SKM-1 treated with dmso at 0.1 percent for 144 hours (cell line): ENCODE data around the gene KLF1.
"Not testable (repeated sequence)": the region's sequence is repeated elsewhere in the genome, so short reads cannot be mapped to it uniquely, and the experiment has no call there.

ENCODE experiments used
- DNase-seq: peaks from one replicate; lab custom pipeline; 2025; ENCODE audit not compliant: unreplicated experiment; lab: John Stamatoyannopoulos, UW

Gene KLF1

GRCh38 chr19:12886969-12887747 lies at the start of gene KLF1:
Gene KLF1, minus strand, starts transcription at chr19:12887201. Its CDS starts 61 bp downstream, at chr19:12887140.
- DNase-seq, result no peak

- no peak for DNase-seq
These were observed 49.6 kb upstream of the KLF1 start for GRCh38 chr19:12936582-12936981.

DNA sequence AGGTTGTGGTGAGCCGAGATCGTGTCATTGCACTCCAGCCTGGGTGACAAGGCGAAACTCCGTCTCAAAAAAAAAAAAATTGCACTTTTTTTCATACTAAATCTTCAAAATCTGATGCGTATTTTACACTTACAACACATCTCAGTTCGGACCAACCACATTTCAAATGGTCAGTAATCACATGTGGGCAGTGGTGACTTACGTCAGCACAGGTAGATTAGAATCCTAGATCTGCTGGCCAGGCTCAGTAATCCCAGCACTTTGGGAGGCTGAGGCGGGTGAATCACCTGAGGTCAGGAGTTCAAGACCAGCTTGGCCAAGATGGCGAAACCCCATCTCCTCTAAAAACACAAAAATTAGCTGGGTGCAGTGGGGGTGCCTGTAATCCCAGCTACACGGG lies 48.1 kb upstream of the KLF1 start:
- no peak for DNase-seq

DNA sequence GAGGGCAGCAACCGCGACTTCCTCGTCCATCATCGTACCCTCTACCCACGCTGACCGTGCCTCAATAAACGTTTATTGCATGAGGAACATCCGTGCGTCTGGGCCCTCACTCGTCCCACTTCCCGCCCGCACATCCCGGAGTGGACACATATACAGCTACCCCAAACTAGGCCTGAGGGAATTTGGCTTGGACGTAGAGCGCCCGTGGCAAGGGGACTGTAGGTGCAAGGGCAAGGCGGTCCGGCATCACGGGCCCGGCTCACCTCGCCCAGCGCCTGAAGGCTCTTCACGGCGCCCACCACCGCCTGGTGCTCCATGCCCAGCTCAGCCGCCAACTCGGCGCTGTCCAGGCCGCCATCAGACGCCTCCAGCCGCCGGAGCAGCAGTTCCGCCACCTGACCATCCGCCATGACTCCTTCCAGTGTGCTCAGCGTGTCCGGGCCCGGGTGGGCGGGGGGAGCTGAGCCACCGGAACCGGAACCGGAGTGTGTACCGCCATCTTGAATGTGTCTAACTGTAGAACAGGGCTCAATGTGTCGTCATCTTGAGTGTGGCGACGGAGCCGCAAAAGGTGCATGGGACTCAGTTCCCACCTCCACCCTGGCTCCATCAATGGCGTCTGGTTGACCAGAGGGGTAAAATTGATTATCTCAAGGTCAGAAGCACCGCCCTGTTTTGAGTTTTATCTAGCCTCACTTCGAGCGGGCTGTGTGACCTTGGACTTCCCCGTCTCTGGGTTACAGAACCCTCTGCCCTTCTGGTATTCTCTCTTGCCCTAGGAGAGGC lies 46.5 kb upstream of the KLF1 start, which contains the start of gene FARSA:
FARSA (minus strand) TSS at position 425 of the 786 bp plus-strand sequence; CDS start at position 410, 15 bp downstream.
- peak; percentile 79 for DNase-seq

DNA sequence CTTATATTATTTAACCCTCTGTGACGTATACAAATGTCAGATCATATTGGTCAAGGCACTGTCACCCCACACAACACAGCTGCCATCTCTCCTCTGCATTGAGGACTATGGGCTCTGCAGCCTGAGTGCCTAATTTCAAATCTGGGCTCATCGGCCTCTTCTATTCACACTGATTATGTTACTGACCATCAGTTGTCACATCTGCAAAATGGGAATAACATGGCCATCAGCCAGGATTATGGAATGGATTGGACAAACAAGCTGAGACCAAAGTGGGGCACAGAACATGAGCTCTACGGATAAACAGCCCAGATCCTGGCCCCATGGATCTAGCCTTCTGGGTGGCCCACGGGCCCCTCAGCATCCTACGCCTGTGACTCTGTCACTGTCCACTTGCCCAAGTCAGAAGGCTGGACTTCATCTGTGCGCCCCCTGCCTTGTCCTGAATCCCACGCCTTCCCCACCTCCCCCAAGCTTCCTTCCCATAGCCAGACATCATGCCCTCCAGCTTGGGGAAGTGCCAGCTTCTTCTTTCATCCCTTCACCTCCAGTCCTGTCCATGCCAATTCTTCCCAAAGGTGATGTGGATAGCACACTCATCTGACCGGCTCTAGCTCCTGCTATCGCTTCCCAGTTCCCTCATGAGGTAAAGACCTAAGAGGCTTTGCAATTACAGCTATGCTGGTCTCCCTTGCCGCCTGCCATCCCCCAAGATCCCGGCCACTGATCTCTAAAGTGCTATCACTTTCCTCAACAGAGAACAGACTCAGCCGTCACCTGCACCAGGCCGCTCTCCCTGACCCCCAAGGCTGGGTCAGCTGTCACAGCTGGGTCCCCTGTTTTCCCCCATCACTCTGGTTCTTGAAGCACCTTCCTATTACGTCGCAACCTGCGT lies 45.6 kb upstream of the KLF1 start:
- no peak for DNase-seq

- DNase-seq, result no peak
These were observed 43.1 kb upstream of the KLF1 start for GRCh38 chr19:12930002-12930645.

- DNase-seq, result no peak
These were observed 37.8 kb upstream of the KLF1 start for GRCh38 chr19:12924621-12925310.

GRCh38 chr19:12922959-12923358 lies 36.0 kb upstream of the KLF1 start:
- no peak for DNase-seq

DNA sequence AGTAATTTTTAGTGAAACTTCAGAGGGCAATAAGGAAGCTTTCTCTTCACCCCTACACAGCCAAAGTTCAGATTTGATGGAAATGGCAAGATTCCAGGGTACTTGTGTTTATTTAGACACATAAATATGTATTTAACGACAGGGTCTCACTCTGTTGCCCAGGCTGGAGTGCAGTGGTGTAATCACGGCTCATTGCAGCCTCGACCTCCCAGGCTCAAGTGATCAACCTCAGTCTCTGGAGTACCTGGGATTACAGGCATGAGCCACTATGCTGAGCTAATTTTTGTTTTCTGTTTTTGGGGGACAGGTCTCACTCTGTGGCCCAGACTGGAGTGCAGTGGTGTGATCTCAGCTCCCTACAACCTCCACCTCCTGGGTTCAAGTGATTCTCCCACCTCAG lies 34.0 kb upstream of the KLF1 start:
- DNase-seq, result no peak

- DNase-seq, result no peak
These were observed 31.3 kb upstream of the KLF1 start for GRCh38 chr19:12918253-12918652.

DNA sequence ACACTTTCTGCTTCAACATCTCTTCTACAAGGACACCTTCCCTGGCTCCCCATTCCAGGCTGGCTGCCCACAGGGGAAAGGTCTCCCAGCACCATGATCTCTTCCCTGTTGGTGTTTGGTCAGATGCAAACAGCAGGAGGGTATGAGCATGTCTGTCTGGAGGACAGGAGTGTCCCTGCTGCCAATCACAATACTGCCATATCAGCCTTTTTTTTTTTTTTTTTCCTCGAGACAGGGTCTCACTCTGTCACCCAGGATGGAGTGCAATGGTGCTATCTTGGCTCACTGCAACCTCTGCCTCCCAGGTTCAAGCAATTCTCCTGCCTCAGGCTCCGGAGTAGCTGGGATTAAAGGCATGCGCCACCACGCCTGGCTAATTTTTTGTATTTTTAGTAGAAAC lies 28.9 kb upstream of the KLF1 start:
- DNase-seq, result not testable (repeated sequence)

DNA sequence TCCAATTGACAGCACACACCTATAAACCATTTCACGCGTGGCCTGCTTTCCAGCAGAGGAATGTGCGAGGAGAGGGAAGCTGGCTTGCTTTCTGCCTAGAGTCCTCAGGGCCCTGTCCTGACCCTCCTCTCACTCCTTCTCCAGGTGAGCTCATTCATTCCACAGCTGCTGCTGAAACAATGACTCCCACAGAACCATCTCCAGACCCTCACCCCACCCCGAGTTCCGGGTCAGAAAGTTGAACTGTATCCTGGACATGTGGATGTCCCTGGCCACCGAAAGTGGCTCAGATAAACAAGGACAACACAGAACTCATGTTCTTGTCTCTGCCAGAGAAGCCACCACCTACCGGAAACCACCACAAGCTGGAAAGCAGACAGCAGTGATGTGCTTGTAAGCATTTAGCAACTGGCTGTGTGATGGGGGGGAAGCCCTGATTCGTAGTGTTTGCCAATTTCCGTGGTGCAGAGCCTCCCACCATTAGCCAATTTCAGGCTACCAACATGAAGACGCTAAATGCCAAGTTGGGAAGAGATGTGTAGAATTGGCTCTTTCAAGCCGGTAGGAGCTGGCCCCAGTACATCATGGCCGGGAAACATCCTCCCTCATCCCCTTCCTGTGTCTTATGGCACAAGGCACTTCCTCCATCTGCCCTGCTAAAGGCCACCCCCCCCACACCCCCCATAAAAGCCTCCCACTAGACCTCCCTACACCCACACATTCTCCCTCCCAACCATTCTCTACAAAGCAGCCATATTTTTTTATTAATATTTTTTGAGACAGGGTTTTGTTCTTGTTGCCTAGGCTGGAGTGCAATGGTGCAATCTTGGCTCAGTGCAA lies 27.1 kb upstream of the KLF1 start:
- DNase-seq, result peak; percentile 69

GRCh38 chr19:12913011-12913561 lies 26.1 kb upstream of the KLF1 start:
- DNase-seq, result no peak

DNA sequence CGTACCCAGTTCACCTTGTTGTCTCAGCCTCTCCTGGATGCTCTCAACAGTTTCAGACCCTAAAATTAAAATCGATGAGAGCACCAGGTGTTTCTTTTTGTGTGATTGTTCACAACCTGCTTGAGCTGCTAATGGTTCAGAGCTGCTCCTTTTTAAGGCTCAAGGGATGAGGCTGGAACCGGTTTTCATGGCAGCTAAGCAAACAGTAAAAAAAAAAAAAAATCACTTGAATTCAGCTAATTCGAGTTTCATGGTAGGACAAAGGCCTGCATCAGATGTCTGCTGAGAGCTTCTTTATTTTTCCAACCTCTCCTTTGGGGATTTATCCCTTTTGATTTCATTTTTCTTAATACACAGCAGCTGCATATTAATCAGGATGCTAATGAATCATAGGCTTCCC lies 25.6 kb upstream of the KLF1 start:
- DNase-seq, result no peak

DNA sequence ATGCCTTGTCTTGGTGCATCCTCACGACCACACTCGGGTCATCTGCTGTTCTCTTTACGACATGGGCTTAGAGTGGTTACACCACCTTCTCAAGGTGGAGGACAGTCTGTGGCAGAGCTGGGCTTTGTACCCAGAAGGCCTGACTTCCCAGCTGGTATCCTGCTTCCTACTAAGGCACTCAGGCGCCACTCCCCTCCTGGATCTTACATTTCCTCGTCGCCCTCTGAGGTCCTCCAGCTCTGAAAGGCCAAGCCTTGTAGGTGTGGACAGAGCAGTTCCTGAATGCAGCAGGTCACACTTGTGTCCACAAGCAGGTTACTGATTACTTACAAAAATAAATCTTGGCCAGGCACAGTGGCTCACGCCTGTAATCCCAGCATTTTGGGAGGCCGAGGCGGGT lies 20.2 kb upstream of the KLF1 start:
- DNase-seq, result no peak

DNA sequence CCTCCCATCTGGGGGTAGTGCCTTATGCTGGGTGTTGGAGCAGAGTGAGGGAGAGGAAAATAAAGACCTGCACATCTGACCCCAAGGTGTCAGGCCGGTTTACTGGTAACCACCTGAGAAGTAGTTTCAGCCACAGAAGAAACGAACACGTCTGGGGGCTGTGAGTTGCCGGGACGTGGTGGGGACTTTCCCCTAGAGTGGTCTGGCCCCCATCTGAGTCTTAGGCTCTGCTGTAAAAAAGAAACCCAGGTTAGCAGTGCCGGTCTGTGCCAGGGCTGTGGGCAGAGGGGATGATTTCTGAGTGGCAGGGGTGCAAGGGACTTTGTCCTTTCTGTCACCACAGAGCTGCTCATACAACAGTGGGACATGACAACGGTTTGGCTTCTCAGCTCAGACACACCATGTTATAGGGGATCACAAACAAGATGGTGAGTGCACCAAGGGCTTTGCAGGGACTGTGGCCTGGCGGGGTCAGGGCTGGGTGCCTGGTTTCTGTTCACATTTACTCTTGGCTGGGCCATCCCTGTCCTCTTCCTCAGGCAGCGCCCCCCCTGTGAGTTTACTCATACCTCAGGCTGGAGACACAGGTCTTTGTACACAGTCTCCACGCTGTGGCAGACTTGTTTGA lies 13.0 kb upstream of the KLF1 start:
- no peak for DNase-seq

- no peak for DNase-seq
These were observed 9.5 kb upstream of the KLF1 start for GRCh38 chr19:12896460-12896859.

- no peak for DNase-seq
These were observed 6.6 kb upstream of the KLF1 start for GRCh38 chr19:12893582-12893981.
